Loucy (cell line): Measurements from ENCODE around the gene XRCC4.

ENCODE experiments used
- EZH2phosphoT487 ChIP-seq: fragments of 200-600 bp; IDR thresholded peaks from 2 replicates; pipeline ENCODE4 v1.6.1; 2018; ENCODE audit warnings: antibody characterized with exemption, mild to moderate bottlenecking, moderate library complexity, borderline replicate concordance
- TF ChIP-seq, protein P1 (sequence below): fragments of 200-600 bp; sonication (generic); conservative IDR thresholded peaks from 2 replicates; pipeline ENCODE4 v1.5.1; 2014; ENCODE audit warnings: mild to moderate bottlenecking, antibody characterized with exemption, low read length

DNA sequence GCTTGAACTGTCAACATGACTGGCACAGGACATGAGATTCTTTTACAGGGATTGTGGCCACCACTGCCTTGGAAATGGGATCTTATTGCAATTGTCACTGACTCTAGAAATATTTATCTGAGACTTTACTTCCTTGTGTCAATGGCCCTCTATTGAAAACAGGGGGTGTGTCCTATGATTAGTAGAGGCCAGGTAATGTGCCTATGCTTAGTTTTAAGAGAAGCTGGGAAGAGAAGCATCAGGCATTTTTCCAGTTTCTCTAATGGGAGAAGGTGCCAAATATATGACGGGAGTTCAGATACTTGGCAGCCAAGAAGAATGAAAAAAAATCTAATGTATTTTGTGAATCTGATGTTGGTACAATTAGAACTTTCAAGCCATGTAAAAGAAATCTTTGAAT lies 320.3 kb downstream of the XRCC4 start:
- TF ChIP-seq, protein P1, sequence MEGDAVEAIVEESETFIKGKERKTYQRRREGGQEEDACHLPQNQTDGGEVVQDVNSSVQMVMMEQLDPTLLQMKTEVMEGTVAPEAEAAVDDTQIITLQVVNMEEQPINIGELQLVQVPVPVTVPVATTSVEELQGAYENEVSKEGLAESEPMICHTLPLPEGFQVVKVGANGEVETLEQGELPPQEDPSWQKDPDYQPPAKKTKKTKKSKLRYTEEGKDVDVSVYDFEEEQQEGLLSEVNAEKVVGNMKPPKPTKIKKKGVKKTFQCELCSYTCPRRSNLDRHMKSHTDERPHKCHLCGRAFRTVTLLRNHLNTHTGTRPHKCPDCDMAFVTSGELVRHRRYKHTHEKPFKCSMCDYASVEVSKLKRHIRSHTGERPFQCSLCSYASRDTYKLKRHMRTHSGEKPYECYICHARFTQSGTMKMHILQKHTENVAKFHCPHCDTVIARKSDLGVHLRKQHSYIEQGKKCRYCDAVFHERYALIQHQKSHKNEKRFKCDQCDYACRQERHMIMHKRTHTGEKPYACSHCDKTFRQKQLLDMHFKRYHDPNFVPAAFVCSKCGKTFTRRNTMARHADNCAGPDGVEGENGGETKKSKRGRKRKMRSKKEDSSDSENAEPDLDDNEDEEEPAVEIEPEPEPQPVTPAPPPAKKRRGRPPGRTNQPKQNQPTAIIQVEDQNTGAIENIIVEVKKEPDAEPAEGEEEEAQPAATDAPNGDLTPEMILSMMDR = no peak
- TF ChIP-seq EZH2phosphoT487 = no peak
